HG03520 (cell line): ENCODE data around the gene CBARP.

ENCODE experiments used
- ATAC-seq: cut with Tn5 transposase; IDR thresholded peaks from one replicate; pipeline ENCODE4 v1.9.1; 2021; ENCODE audit warnings: mild to moderate bottlenecking, moderate library complexity; ENCODE audit not compliant: unreplicated experiment

Gene CBARP

DNA sequence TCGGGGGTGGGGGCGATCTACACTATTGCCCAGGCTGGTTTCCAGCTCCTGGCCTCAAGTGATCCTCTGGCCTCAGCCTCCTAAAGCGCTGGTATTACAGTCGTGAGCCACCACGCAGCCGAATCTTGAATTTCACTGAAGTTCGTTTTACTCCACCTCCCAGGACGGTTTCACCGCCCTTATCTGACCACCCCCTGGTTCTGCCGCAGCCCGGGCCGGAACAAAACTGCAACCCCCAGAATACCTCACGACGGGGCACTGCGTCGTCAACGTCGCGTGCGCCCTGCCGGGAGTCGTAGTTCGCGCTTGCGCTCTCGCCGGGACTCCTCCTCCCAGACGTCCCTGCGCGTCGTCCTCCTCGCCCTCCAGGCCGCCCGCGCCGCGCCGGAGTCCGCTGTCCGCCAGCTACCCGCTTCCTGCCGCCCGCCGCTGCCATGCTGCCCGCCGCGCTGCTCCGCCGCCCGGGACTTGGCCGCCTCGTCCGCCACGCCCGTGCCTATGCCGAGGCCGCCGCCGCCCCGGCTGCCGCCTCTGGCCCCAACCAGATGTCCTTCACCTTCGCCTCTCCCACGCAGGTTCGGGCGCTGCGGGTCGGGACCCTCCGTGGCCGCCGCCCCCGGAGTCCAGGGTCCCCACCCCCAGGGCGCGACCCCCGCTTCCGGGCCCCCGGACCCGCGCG is 3.8 kb upstream of the CBARP start, which contains the start of gene ATP5F1D:
Gene ATP5F1D, plus strand, starts transcription at position 335 of the 679 bp plus-strand sequence. Its CDS starts 100 bp downstream, at position 435.
- peak; percentile 38 for ATAC-seq

DNA sequence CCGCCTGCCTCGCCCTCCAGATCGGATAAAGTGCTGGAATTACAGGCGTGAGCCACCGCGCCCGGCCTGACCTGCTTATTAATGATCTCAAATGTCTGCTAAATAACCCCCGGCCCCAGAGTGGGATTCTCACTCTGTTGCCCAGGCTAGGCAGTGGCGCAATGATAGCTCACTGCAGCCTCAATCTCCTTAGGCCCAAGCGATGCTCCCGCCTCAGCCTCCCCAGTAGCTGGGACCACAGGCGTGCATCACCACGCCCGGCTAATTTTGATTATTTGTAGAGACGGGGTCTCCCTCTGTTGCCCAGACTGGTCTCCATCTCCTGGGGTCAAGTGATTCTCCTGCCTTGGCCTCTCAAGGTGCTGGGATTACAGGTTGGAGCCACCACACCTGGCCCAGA is 3.1 kb upstream of the CBARP start:
- no peak for ATAC-seq

- peak; percentile 38 for ATAC-seq
Observed at GRCh38 chr19:1239796-1240737, 2.3 kb upstream of the CBARP start.

DNA sequence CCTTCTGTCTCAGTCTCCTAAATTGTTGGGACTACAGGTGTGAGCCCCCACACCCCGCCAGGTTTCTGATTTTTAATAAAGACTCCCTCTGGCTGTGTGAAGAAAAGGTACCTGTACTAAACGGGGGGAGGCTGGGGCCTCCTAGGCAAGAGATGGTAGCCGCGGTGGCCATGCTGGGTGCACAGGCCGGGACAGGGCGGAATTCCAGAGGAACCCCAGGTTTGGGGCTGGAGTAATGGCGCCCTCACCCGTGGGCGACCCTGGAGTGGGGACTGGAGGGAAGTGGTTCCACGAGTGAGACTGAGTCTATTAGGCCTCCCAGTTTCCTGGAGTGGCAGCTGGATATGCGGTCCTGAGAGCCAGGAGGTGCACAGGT is 1.6 kb upstream of the CBARP start:
- no peak for ATAC-seq

- no peak for ATAC-seq
Observed at GRCh38 chr19:1238369-1239303, 831 bp upstream of the CBARP start.

DNA sequence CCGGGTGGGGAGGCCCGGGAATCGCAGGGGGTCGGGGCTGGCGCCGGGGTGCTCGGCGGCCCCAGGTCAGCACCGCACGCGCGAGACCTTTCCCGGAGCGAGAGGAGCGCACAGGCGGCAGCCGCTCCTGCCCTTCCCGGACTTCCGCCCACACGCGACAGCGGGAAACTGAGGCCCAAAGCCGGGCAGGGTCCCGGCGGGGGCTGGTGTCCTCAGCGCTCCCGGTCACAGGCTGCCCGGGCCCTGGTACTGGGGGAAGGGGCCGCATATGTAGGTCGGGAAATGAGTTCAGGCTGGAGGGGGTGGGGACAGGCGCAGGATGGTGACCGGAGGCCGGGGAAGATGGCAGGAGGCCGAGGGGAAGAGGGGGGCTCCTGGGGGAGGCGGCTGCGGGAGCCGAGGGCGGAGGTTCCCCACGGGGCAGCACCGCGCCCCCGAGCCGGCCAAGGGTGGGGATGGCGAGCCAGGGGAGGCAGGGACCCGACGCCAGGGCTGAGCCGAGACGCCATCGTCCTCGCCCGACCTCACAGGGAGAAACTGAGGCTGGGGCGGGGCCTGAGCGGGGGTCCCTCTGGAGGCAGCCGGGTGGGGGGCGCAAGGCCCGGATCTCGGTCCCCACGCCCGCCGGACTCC is 662 bp downstream of the CBARP start:
- ATAC-seq, result no peak

DNA sequence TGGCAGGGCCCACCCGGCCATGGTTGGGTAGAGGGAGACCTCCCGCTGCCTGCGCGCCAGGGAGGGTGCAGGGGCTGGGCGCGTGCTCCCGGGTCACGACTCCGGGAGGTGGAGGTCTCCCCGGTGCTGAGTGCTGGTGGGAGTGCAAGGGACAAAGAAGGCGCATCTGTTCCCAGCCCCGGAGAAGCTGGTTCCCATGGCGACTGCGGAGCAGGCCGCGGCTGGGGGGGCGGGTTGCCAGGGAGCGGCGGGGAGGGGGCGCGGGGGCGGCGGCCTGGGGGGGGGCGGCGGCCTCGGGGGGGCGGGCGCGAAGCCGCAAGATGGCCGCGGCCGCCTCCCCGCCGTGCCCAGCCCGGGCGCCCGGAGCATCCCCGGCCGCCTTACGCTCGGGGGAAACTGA is 1.2 kb downstream of the CBARP start:
- no peak for ATAC-seq

- ATAC-seq, result no peak
Observed at GRCh38 chr19:1235625-1236538, 1.9 kb downstream of the CBARP start.

- no peak for ATAC-seq
Observed at GRCh38 chr19:1234955-1235380, 2.8 kb downstream of the CBARP start.

- ATAC-seq, result no peak
Observed at GRCh38 chr19:1234051-1234954, 3.5 kb downstream of the CBARP start.

DNA sequence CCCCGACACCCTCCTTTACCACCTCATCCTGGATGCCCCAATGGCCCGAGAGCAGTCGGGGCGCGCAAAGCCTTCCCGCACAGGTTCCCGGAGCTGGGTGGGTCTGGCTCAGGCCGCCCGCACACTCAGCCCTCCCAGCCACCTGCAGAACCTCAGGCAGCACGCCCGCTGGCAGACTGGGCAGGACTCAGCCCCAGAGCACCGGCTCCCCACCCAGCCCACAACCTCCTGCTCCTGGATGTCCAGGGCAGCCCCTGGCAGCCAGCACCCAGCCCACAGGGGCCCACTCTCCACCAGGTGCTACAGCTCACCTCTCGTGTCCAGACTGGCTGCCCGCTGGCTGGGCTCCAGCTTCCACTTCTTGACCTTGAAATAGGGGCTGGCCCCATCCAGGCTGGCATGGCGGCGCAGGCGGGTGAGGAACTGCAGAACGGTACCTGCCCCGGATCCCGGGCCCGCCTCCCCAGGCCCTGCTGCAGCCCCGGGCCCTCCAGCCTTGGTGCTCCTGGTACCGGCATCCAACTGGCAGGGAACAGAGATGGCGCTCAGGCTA is 4.6 kb downstream of the CBARP start:
- ATAC-seq, result no peak

DNA sequence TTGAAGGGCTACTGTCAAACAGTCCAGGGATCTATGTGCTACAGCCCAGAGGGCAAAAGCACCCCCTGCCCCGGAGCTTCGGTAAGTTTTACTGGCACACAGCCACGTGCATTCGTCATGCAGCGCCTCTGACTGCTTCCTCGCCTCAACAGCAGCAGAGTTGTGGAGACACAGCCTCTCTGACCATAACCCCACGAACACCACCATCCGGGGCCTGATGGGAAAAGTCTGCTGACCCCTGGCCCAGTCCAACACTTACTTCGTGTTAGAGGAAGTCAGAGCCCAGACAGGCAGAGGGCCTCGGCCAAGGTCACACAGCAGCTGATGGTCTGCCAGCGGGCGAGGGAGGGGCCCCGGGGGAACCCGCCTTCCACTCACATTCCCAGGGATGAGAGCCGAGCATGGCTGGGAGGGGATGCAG is 5.1 kb downstream of the CBARP start:
- no peak for ATAC-seq

GRCh38 chr19:1231729-1232637 is 5.8 kb downstream of the CBARP start:
- no peak for ATAC-seq

DNA sequence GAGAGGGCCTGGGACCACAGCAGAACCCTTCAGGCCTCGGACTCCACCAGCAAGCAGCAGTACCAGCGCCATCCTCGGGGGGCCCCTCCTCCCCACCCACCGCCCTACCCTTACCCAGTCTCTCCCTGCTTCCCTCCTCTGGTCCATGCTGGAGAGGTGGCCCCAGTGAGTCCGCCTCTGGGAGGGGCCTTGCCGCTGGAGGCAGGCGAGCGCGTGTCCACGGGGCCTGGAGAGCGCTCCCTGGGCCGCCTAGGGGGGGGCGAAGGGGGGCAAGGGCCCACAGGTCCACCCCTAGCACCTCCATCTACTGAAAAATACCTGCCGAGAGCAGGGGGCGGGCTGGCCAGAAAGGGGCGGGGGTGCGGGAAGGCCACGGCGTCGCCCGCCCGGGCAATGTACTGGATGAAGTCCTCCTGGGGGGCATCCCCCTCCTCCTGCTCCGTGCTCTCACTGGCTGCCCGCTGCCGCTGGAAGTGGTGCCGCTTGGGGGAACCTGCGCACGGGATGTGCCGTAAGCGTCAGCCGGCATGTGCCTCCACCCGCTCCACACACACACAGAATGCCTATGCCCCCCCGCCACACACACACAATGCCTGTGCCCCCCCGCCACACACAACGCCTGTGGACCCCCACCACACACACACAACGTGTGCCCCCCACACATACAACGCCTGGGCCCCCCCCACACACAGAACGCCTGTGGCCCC is 6.9 kb downstream of the CBARP start:
- no peak for ATAC-seq

DNA sequence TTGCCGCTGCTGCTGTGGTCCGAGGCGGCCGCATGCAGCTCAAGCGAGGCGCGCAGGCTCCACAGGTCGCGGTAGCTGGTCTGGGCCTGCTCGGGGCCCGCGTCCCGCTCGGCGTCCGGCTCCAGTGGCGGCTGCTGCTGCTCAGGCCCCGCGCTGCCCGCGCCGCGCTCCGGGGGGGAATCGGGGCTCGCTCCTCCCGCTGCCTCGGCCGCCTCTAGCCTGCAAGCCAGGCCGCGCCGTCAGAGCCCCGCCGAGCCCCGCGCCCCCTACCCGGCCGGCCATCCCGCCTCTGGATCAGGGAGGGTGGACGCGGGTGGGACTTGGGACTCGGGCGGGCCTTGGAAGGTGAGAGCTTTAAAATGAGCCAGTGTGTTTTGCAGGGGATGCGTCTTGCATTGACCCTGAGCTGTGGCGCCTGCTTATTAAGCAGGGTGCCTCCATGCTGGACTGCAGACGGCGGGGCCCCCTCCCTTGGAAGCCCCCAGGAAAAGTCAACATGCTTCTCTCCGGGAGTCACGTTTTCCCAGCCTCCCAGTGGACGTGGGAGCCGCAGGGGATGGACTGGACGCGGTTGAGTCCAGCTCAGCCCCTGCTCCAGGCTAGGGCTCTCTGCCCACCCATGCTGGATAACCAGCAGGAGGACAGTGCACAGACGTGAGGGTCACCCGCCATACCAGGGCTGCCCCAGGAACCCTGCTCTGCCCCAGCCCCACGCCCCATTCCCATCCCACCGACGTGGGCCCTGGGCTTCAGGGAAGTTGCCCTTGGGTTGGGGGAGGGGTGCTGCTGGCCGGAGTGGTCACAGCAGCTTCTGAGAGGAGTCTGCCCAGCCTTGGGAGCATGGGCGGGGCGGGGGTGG is 7.7 kb downstream of the CBARP start:
- ATAC-seq, result no peak
